Fibroblast of skin of scalp (primary cell): Measurements from ENCODE around the gene CRTC1.

Experiments used
- DNase-seq: peaks from one replicate; pipeline ENCODE4 v3.0.0-alpha.2; 2013

Gene CRTC1

DNA sequence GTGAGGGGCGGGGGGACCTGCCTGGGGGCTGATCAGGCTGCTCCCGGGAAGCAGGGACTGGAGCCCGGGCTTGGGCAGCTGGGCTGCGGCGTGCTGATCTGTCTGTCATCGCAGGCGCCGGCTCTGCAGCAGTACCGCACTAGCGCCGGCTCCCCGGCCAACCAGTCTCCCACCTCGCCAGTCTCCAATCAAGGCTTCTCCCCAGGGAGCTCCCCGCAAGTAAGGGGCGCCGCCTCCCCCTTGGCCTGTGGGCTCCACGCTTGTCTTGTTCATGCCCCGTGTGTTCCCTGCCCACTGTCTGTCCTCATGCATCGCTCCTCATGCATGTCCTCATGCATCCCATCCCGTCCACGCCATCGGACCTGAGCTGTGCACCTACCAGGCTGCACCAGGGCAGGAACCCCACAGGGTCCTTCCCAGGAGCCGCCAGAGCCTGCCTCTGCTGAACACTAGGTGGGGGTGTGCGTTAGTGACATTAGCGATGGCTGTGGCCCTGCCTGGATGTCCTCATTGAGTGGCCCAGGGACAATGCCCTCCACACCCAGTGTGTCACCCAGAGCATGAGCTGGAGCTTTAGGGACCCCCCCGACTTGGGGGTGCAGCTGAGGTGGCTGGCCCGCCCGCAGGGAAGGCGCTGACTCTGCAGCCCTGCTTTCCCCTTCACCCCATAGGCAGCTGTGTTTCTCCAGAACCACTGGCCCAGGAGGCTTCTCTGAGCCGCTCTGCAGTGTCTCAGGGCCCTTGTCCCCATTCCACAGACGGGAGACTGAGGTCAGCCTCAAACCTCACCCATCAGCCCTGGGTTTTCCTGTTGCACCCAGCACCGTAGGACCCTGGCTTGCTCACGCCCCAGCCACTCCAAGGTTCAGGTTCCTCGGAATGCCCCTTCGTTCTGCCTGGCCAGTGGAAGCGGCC, 88.1 kb downstream of the CRTC1 start:
- DNase-seq, result no peak

- no peak for DNase-seq
These were observed 89.4 kb downstream of the CRTC1 start for GRCh38 chr19:18772620-18773587.

DNA sequence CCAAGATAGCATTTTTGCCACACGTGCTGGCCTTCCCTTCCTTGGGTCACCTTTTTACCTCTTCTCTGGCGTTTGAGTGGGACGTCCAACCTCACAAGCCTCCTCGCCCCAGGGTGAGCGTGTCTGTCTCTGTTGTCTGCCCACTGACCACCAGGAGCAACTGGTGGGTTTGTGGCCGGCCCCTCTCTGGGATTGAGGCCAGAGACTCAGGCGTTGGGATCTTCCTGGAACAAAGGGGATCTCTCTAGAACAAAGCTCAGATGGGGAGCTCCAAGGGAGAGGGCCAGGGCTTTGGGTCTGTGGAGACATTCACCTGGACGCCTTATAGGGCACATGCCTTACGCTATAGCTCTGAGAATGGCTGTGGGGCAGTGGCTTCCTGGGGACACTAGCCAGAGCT, 90.2 kb downstream of the CRTC1 start:
- DNase-seq, result no peak

- no peak for DNase-seq
These were observed 90.6 kb downstream of the CRTC1 start for GRCh38 chr19:18774107-18774506.

DNA sequence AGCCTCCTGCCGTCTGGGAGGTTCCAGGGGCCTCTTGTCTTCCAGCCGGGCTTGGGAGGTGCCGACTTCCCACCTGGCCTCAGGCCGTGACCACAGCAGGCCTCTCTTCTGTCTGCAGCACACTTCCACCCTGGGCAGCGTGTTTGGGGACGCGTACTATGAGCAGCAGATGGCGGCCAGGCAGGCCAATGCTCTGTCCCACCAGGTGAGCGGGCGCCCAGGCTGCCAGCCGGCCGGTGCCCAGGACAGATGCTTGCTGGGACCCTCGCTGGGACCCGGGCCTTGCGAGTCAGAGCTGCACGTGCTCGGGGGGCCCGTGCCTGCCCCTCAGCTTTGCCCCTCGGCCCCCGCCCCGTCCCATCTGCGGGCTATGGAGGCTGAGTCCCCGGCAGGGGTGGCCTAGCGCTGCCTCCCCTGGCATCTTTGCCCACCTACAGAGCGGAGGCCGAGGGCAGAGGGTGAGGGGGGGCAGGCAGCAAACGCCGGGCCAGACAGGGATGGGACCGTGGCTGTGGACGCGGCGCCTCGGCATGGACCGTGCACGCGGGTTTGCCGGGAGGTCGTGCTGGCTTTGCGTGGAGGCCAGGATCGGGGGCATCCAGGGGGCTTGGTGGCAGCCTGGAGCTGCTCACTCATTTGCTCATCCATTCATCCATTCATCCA, 91.4 kb downstream of the CRTC1 start:
- DNase-seq, result no peak

- DNase-seq, result peak; percentile 45
These were observed 92.3 kb downstream of the CRTC1 start for GRCh38 chr19:18775586-18776287.

GRCh38 chr19:18776288-18776594, 92.8 kb downstream of the CRTC1 start:
- DNase-seq, result peak; percentile 64

DNA sequence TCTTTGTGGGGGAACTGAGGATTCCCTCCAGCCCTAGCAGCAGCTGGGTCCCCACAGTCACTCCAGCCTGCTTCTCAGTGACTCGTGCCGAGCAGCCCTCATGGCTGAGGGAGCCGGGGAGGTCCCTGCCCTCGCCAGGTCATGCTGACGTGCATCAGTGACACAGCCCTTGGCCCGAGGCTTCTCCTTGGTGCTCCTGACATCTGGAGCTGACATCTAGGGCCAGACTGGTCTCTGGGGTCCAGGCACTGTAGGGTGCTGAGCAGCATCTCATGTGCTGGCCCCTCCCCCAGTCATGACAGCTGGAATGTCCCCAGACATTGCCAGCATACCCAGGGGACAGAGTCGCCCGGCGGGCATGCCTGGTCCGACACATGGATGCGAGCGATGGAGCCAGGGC, 93.3 kb downstream of the CRTC1 start:
- peak; percentile 27 for DNase-seq

DNA sequence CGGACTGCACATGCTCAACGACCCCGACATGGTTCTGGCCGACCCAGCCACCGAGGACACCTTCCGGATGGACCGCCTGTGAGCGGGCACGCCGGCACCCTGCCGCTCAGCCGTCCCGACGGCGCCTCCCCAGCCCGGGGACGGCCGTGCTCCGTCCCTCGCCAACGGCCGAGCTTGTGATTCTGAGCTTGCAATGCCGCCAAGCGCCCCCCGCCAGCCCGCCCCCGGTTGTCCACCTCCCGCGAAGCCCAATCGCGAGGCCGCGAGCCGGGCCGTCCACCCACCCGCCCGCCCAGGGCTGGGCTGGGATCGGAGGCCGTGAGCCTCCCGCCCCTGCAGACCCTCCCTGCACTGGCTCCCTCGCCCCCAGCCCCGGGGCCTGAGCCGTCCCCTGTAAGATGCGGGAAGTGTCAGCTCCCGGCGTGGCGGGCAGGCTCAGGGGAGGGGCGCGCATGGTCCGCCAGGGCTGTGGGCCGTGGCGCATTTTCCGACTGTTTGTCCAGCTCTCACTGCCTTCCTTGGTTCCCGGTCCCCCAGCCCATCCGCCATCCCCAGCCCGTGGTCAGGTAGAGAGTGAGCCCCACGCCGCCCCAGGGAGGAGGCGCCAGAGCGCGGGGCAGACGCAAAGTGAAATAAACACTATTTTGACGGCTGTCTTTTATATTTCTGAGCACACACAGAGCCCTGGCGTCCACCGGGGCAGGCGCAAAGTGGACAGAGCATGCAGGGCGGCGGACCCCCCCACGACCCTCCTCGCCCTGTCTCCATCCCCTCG, 94.0 kb downstream of the CRTC1 start:
- DNase-seq, result no peak

DNA sequence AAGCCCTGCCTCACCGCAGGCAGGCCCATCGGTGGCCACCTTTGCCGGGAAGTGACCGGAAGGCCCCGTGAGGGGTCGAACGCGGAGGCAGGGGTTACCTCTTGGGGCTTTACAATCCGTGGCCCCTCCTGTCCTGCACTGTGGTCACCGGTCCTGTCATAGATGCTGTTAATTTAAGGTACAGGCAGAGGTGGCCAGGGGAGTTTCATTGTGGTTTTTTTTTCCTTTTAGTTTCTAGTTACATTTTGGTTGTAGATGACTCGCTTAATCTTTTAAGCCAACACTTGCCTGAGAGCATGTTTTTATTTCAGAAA, 94.6 kb downstream of the CRTC1 start:
- DNase-seq, result no peak

GRCh38 chr19:18778826-18779495, 95.5 kb downstream of the CRTC1 start:
- DNase-seq, result no peak

- DNase-seq, result no peak
These were observed 96.6 kb downstream of the CRTC1 start for GRCh38 chr19:18780081-18780480.

DNA sequence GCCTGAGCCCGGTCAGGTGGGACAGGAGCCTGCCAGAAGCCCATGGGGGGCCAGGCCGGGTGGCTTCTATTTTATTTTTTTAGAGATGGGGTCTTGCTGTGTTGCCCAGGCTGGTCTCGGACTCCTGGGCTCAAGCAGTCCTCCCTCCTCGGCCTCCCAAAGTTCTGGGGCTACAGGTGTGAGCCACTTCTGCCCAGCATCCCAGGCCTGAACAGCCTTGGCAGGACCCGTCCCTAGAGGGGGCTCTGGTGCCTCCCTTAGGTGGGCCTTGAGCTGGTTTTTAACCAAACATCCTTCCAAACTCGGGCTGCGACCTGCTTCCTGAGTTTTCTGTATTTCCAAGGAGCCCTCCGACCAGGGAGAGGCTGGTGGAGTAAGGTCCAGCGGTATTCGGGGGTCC, 97.2 kb downstream of the CRTC1 start:
- no peak for DNase-seq

DNA sequence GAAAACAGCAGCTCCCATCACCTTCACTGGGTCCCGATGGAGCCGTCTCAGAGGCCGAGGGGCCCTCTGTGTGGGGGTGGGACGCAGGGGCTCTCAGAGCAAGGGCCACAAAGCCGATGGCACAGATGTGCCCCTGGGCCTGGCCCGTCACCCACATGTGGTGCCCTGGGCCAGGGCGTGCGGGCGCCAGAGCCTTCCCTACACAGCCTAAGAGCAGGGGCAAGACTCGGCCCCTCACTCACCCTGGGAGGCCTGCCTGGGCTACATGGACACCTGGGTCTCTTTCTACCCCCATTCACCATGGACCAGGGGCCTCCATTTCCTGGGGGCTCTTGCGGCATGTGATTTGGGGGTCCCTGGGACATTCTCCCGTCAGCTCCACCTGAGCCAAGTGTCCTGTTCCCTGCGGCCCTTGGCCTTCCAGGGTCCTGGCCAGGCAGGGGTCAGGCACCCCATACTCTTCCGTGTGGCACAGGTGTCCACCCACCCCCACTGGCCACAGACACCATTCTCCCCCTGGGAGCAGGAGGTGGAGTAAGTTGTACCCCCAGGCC, 97.6 kb downstream of the CRTC1 start:
- DNase-seq, result no peak

DNA sequence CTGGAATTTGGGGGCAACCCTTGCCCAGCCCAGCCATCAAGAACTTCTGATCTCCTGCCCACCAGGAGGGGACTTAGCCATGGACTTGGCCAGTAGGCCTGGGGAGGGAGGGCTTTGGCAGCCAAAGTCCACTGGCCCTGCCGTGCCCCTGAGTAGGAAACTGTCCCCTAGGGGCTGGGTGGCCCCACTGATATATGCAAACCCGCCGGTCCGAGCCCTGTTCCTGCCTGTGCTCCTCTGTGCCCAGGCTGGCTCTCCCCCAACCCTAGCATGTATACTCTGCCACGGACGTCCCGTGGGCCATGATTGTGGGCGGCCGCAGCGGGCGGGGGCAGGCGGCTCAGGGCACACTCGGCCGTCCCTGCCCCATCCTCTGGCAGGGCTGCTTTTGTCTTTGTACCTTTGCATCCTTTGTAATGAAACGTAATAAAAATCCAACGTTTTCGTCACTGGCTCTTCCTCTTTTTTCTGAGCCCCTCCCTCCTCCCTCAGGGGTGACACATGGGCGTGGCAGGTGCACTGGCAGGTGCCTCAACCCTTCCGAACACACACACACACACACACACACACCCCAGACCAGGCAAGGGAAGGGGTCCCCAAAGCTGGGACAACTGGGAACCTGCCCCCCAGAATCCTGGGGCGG, 98.5 kb downstream of the CRTC1 start:
- no peak for DNase-seq

GRCh38 chr19:18782559-18783225, 99.2 kb downstream of the CRTC1 start:
- no peak for DNase-seq

DNA sequence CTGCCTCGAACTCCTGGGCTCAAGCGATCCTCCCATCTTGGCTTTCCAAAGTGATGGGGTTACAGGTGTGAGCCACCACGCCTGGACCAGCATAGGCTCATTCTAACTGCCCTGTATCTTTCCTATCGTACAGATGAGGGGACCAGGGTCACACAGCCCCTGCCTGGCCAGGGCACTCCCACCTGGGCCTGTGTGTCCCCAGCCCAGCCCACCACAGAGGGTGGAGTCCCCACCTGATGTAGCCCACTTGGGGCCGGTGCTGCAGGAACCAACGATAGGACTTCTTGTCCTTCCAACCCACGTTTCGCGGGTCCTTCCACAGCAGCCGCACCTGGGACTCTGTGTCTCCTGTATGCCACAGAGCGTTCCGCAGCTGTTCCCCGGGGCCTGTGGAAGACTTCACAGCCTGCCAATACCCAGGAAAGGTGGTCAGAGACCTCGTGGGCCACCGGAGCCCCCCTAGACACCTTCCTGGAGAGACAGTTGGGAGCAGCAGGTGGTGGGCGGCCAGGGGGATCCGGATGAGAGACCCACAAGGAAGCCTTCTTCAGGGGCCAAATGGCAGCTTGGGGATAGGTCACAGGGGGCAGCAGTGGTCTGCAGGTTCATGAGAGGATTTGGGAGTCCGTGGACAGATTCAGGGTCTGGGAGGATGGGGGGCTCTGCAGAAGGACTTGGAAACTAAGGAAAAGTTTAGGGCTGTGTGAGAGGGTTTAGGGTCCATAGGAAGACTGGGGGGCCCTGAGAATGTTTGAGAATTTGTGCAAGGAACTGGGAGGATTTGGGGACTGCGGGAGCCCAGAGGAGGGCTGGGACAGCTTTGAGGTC, 100.7 kb downstream of the CRTC1 start:
- no peak for DNase-seq

DNA sequence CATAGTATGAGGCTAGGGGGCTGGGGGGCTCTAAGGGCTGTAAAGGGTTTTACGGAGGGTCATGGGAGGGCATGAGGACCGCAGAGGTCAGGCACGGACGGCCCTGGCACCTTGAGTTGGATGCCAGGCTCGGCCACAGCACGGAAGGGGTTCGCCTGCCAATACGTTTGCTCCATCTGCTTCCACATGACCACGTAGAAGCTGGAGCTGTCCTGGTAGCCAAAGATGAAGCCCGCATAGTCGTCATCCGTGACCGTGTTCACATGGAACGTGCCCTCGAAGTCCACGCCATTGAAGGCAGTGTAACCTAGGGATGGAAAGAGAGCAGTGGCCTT, 101.3 kb downstream of the CRTC1 start:
- no peak for DNase-seq
